ENCODE results near the gene PSME3.
A peak's percentile ranks its signal among the peaks of the same experiment; 100 is the strongest.

Gene PSME3

GRCh38 chr17:42798383-42799380 lies 34.5 kb upstream of the PSME3 start, which contains the start of the genes CNTD1 and COA3:
Gene CNTD1, plus strand, starts transcription at chr17:42798861. Its CDS starts 207 bp downstream, at chr17:42799068.
Gene COA3, minus strand, starts transcription at chr17:42798704. Its CDS starts 23 bp downstream, at chr17:42798681.
- peaks cover 7% of the 10 kb centered on the region for H3K36me3 ChIP-seq (ENCODE audit: insufficient read depth, low read length)
- H2AFZ ChIP-seq (ENCODE audit: low read depth, low read length): peak within 1 kb of the TSS; percentile 61
- H3K9me3 ChIP-seq (ENCODE audit: low read length): no peaks in the 10 kb centered on the region
- no peaks in the 10 kb centered on the region for H3K27me3 ChIP-seq (ENCODE audit: insufficient read depth, low read length)
- peak within 1 kb of the TSS; percentile 65 for H3K4me3 ChIP-seq (ENCODE audit: low read length)
- H3K4me1 ChIP-seq (ENCODE audit: insufficient read depth, low read length): peaks cover 18% of the 10 kb centered on the region

- Histone ChIP-seq H3K9me3 (ENCODE audit: low read length) (no peaks in the 10 kb centered on the region), H3K4me1 (ENCODE audit: insufficient read depth, low read length) (peaks cover 13% of the 10 kb centered on the region), H3K4me3 (ENCODE audit: low read length) (no peak overlapping the region), H2AFZ (ENCODE audit: low read depth, low read length) (no peak overlapping the region), H3K27me3 (ENCODE audit: insufficient read depth, low read length) (no peaks in the 10 kb centered on the region), H3K36me3 (ENCODE audit: insufficient read depth, low read length) (no peaks in the 10 kb centered on the region)
These were observed 29.9 kb upstream of the PSME3 start for GRCh38 chr17:42803074-42803883.

DNA sequence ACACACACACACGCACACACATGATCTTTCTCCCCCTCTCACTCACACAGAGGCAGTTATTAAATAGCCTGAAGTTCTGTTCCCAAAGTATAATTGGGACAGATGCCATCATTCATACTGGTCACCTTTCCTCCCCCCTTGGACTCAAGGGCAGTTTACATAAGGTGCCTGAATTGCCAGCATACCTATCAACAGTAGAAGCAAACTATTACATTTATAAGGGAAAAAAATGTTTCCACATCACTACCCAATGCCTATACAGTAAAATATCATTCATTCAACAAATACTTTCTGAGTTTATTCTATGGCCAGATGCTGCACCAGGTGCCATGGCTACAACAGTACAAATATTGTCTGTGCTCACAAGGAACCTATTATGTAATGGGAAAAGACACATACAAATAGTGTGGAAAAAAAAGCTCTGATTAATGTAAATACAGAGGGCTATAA lies 28.3 kb upstream of the PSME3 start:
- H3K4me3 ChIP-seq (ENCODE audit: low read length): no peak overlapping the region
- H2AFZ ChIP-seq (ENCODE audit: low read depth, low read length): no peak overlapping the region
- H3K4me1 ChIP-seq (ENCODE audit: insufficient read depth, low read length): peaks cover 13% of the 10 kb centered on the region
- peaks cover 4% of the 10 kb centered on the region for H3K36me3 ChIP-seq (ENCODE audit: insufficient read depth, low read length)
- H3K9me3 ChIP-seq (ENCODE audit: low read length): no peaks in the 10 kb centered on the region
- H3K27me3 ChIP-seq (ENCODE audit: insufficient read depth, low read length): no peaks in the 10 kb centered on the region

GRCh38 chr17:42806249-42806648 lies 26.9 kb upstream of the PSME3 start:
- Histone ChIP-seq H3K4me1 (ENCODE audit: insufficient read depth, low read length) (peaks cover 13% of the 10 kb centered on the region), H3K4me3 (ENCODE audit: low read length) (no peak overlapping the region), H3K36me3 (ENCODE audit: insufficient read depth, low read length) (peaks cover 14% of the 10 kb centered on the region), H3K27me3 (ENCODE audit: insufficient read depth, low read length) (no peaks in the 10 kb centered on the region), H3K9me3 (ENCODE audit: low read length) (no peaks in the 10 kb centered on the region), H2AFZ (ENCODE audit: low read depth, low read length) (no peak overlapping the region)

- H3K4me3 ChIP-seq (ENCODE audit: low read length): no peak overlapping the region
- H3K27me3 ChIP-seq (ENCODE audit: insufficient read depth, low read length): no peaks in the 10 kb centered on the region
- peaks cover 28% of the 10 kb centered on the region for H3K36me3 ChIP-seq (ENCODE audit: insufficient read depth, low read length)
- no peak overlapping the region for H2AFZ ChIP-seq (ENCODE audit: low read depth, low read length)
- no peaks in the 10 kb centered on the region for H3K4me1 ChIP-seq (ENCODE audit: insufficient read depth, low read length)
- H3K9me3 ChIP-seq (ENCODE audit: low read length): no peaks in the 10 kb centered on the region
These were observed 23.9 kb upstream of the PSME3 start for GRCh38 chr17:42809250-42809649.

GRCh38 chr17:42814633-42815399 lies 18.4 kb upstream of the PSME3 start:
- Histone ChIP-seq H3K9me3 (ENCODE audit: low read length) (no peaks in the 10 kb centered on the region), H3K27me3 (ENCODE audit: insufficient read depth, low read length) (no peaks in the 10 kb centered on the region), H3K36me3 (ENCODE audit: insufficient read depth, low read length) (peaks cover 75% of the 10 kb centered on the region), H3K4me1 (ENCODE audit: insufficient read depth, low read length) (no peaks in the 10 kb centered on the region), H2AFZ (ENCODE audit: low read depth, low read length) (no peak overlapping the region), H3K4me3 (ENCODE audit: low read length) (no peak overlapping the region)

DNA sequence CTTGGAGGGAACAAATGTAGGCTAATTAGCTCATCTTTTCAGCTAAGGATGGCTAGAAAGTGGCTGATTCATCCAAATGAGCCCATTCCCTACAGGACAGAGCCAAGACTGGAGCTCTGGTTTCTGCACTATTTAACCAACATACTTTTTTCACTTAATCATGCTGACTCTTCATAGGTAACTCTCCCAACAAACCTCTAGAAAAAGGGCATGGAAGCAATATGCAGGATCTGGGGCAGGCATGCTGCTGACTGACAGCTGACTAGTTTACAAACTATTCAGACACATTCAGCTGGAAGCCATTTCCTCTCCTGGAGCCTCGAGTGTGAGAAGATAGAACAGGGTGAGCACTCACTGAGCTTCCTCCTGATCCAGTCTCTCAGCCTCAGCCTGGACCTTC lies 15.3 kb upstream of the PSME3 start:
- Histone ChIP-seq H3K4me1 (ENCODE audit: insufficient read depth, low read length) (no peaks in the 10 kb centered on the region), H3K27me3 (ENCODE audit: insufficient read depth, low read length) (no peaks in the 10 kb centered on the region), H3K9me3 (ENCODE audit: low read length) (no peaks in the 10 kb centered on the region), H3K36me3 (ENCODE audit: insufficient read depth, low read length) (peaks cover 72% of the 10 kb centered on the region), H2AFZ (ENCODE audit: low read depth, low read length) (no peak overlapping the region), H3K4me3 (ENCODE audit: low read length) (no peak overlapping the region)

GRCh38 chr17:42818379-42818778 lies 14.8 kb upstream of the PSME3 start:
- Histone ChIP-seq H3K4me1 (ENCODE audit: insufficient read depth, low read length) (peaks cover under 1% of the 10 kb centered on the region), H3K4me3 (ENCODE audit: low read length) (no peak overlapping the region), H3K36me3 (ENCODE audit: insufficient read depth, low read length) (peaks cover 72% of the 10 kb centered on the region), H3K9me3 (ENCODE audit: low read length) (no peaks in the 10 kb centered on the region), H3K27me3 (ENCODE audit: insufficient read depth, low read length) (no peaks in the 10 kb centered on the region), H2AFZ (ENCODE audit: low read depth, low read length) (no peak overlapping the region)

DNA sequence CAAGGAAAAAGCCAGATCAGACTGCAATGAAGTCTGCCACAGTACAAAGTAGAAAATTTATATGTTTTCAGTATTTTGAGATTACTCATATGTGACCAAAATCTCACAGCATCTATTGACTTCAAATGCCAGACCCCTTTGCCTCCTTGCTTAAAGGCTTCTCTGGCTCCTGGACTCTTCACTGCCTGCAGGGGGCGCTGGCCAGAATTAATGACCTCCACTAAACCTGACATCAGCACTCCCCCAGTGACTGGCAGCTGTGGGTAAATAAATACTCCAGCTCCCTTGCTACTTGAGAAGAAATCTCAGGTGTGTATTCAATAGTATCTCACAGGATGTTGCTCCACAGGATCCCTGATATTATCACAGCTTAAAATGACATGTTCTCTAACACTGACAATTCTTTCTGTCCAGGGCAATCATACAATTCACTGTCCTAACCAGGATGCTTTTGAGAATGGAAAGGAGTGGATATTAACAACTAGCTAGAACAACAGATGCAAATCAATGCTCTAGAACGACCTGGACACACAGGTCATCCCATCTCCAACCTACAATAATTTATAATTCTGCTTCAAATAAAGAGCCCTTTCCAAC lies 13.2 kb upstream of the PSME3 start:
- Histone ChIP-seq H3K4me1 (ENCODE audit: insufficient read depth, low read length) (peaks cover 3% of the 10 kb centered on the region), H3K9me3 (ENCODE audit: low read length) (no peaks in the 10 kb centered on the region), H3K4me3 (ENCODE audit: low read length) (no peak overlapping the region), H3K27me3 (ENCODE audit: insufficient read depth, low read length) (no peaks in the 10 kb centered on the region), H3K36me3 (ENCODE audit: insufficient read depth, low read length) (peaks cover 56% of the 10 kb centered on the region), H2AFZ (ENCODE audit: low read depth, low read length) (no peak overlapping the region)

DNA sequence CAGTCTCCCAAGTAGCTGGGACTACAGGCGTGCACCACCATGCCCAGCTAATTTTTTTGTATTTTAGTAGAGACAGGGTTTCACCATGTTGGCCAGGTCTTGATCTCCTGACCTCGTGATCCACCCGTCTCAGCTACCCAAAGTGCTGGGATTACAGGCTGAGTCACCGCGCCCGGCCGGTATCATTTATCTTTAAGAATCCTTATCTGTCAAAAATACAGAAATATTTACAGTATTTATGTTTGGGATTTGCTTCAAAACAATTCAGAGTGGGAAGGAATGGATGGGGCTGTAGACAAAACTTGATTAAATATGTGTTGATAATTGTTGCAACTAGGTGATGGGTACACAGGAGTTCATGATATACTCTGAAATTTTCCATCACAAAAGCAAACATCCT lies 12.0 kb upstream of the PSME3 start:
- H3K9me3 ChIP-seq (ENCODE audit: low read length): no peaks in the 10 kb centered on the region
- H3K4me1 ChIP-seq (ENCODE audit: insufficient read depth, low read length): peaks cover 3% of the 10 kb centered on the region
- H3K36me3 ChIP-seq (ENCODE audit: insufficient read depth, low read length): peaks cover 47% of the 10 kb centered on the region
- no peak overlapping the region for H2AFZ ChIP-seq (ENCODE audit: low read depth, low read length)
- no peaks in the 10 kb centered on the region for H3K27me3 ChIP-seq (ENCODE audit: insufficient read depth, low read length)
- no peak overlapping the region for H3K4me3 ChIP-seq (ENCODE audit: low read length)

GRCh38 chr17:42827472-42827871 lies 5.7 kb upstream of the PSME3 start:
- H3K4me3 ChIP-seq (ENCODE audit: low read length): no peak overlapping the region
- H3K4me1 ChIP-seq (ENCODE audit: insufficient read depth, low read length): peaks cover 10% of the 10 kb centered on the region
- H2AFZ ChIP-seq (ENCODE audit: low read depth, low read length): no peak overlapping the region
- H3K27me3 ChIP-seq (ENCODE audit: insufficient read depth, low read length): no peaks in the 10 kb centered on the region
- H3K36me3 ChIP-seq (ENCODE audit: insufficient read depth, low read length): no peaks in the 10 kb centered on the region
- H3K9me3 ChIP-seq (ENCODE audit: low read length): no peaks in the 10 kb centered on the region

DNA sequence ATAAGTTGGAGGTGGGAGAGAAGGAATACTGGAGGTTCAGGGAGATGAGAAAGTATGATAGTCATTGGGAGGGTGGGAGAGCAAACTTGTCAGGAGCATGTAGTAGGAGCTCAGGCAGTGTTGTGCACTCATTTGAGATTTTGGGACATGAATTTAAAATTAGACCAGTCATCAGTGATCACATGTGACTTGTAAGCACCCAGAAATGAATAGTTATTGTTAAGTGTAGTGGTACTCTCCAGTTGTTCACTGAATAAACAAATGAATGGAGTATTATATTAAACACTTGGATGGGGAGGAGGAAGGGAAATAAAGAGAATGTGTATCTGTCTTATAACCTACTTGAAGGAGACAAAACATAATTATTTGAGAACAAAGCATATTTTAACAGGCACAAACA lies 2.2 kb upstream of the PSME3 start:
- no peak overlapping the region for H3K4me3 ChIP-seq (ENCODE audit: low read length)
- peaks cover 17% of the 10 kb centered on the region for H3K4me1 ChIP-seq (ENCODE audit: insufficient read depth, low read length)
- no peak overlapping the region for H2AFZ ChIP-seq (ENCODE audit: low read depth, low read length)
- H3K9me3 ChIP-seq (ENCODE audit: low read length): no peaks in the 10 kb centered on the region
- peaks cover 15% of the 10 kb centered on the region for H3K36me3 ChIP-seq (ENCODE audit: insufficient read depth, low read length)
- H3K27me3 ChIP-seq (ENCODE audit: insufficient read depth, low read length): no peaks in the 10 kb centered on the region

Data from neuron (in vitro differentiated cells).